Measurements from ENCODE around the gene OPN1MW3.

GRCh38 chrX:154304846-154305245, 47.5 kb downstream of the OPN1MW3 start:
- TF ChIP-seq CTCF (IDR thresholded peaks at IDR 0.05) (no peak), POLR2A (IDR thresholded peaks at IDR 0.05) (no peak)

Measured in heart left ventricle (tissue), 13 donors.